Astrocyte (in vitro differentiated cells and primary cell): ENCODE results near the gene SLC35F2. TPM values are rescaled to one million over a fixed set of nuclear protein-coding genes. Genes with fewer than 3 reads are reported as not detected.

Experiments used
- DNase-seq: peaks from one replicate; pipeline ENCODE4 v3.0.0-alpha.2; 2010; ENCODE audit warnings: low read depth
- FAIRE-seq: peaks from 2 replicates; lab custom pipeline; 2011; peaks lifted over from hg19 to GRCh38; lab: Jason Lieb, UNC
- H2AFZ ChIP-seq: 2 replicates; pipeline ENCODE4 v1.6.0; 2012; ENCODE audit warnings: low read depth, low read length, inconsistent platforms
- H3K27ac ChIP-seq: 2 replicates; pipeline ENCODE4 v1.5.1; 2011; ENCODE audit warnings: low read depth, low read length, inconsistent platforms
- H3K27me3 ChIP-seq: 2 replicates; pipeline ENCODE4 v1.6.0; 2011; ENCODE audit warnings: low read length, inconsistent platforms; ENCODE audit not compliant: insufficient read depth
- H3K36me3 ChIP-seq: 2 replicates; pipeline ENCODE4 v1.5.1; 2011; ENCODE audit warnings: low read length, inconsistent platforms; ENCODE audit not compliant: insufficient read depth
- H3K4me1 ChIP-seq: 2 replicates; pipeline ENCODE4 v1.5.1; 2011; ENCODE audit warnings: low read length, inconsistent platforms; ENCODE audit not compliant: insufficient read depth
- H3K4me2 ChIP-seq: 2 replicates; pipeline ENCODE4 v1.6.0; 2012; ENCODE audit warnings: low read length, inconsistent platforms
- H3K4me3 ChIP-seq: 2 replicates; pipeline ENCODE4 v1.5.1; 2011; ENCODE audit warnings: low read depth, mild to moderate bottlenecking, low read length, inconsistent platforms; ENCODE audit not compliant: insufficient read depth
- H3K79me2 ChIP-seq: 2 replicates; pipeline ENCODE4 v1.6.0; 2012; ENCODE audit warnings: mild to moderate bottlenecking, low read length, inconsistent platforms; ENCODE audit not compliant: insufficient read depth
- H3K9ac ChIP-seq: 2 replicates; pipeline ENCODE4 v1.6.0; 2012; ENCODE audit warnings: mild to moderate bottlenecking, low read length, inconsistent platforms
- H3K9me3 ChIP-seq: 2 replicates; pipeline ENCODE4 v1.5.1; 2012; ENCODE audit warnings: low read depth, mild to moderate bottlenecking, low read length, inconsistent platforms; ENCODE audit not compliant: insufficient read depth
- H4K20me1 ChIP-seq: 2 replicates; pipeline ENCODE4 v1.6.0; 2012; ENCODE audit warnings: low read length, inconsistent platforms; ENCODE audit not compliant: insufficient read depth
- H3K27ac Mint-ChIP-seq: one replicate; pipeline ENCODE4 v1.8.0; 2021; ENCODE audit warnings: mild to moderate bottlenecking, mixed read lengths; ENCODE audit not compliant: unreplicated experiment
- H3K27me3 Mint-ChIP-seq: one replicate; pipeline ENCODE4 v1.8.0; 2021; ENCODE audit warnings: low read depth, mixed read lengths; ENCODE audit not compliant: unreplicated experiment
- H3K36me3 Mint-ChIP-seq: one replicate; pipeline ENCODE4 v1.8.0; 2021; ENCODE audit warnings: low read depth, mixed read lengths; ENCODE audit not compliant: unreplicated experiment
- H3K4me1 Mint-ChIP-seq: one replicate; pipeline ENCODE4 v1.8.0; 2021; ENCODE audit warnings: low read depth, mixed read lengths; ENCODE audit not compliant: unreplicated experiment
- H3K4me3 Mint-ChIP-seq: one replicate; pipeline ENCODE4 v1.8.0; 2021; ENCODE audit warnings: mild to moderate bottlenecking, moderate library complexity, mixed read lengths; ENCODE audit not compliant: unreplicated experiment
- H3K9me3 Mint-ChIP-seq: one replicate; pipeline ENCODE4 v1.8.0; 2021; ENCODE audit warnings: mild to moderate bottlenecking, mixed read lengths; ENCODE audit not compliant: unreplicated experiment
- EZH2 ChIP-seq: IDR thresholded peaks from 2 replicates; pipeline ENCODE4 v1.6.1; 2012; ENCODE audit warnings: mild to moderate bottlenecking, low read length, inconsistent platforms; ENCODE audit not compliant: insufficient read depth
- total RNA-seq: library from RNA; stranded (reverse); gene quantifications from 2 replicates; pipeline ENCODE4 v1.2.1, GENCODE V29; 2021
- TF ChIP-seq, protein P1 (sequence below): IDR thresholded peaks from 2 replicates; pipeline ENCODE4 v1.5.1; 2011; ENCODE audit warnings: low read depth, mild to moderate bottlenecking, inconsistent platforms, low read length, moderate library complexity; ENCODE audit not compliant: insufficient read depth

Gene SLC35F2
- total RNA-seq, 1 donor from 2014 or later, result 52.5 TPM

DNA sequence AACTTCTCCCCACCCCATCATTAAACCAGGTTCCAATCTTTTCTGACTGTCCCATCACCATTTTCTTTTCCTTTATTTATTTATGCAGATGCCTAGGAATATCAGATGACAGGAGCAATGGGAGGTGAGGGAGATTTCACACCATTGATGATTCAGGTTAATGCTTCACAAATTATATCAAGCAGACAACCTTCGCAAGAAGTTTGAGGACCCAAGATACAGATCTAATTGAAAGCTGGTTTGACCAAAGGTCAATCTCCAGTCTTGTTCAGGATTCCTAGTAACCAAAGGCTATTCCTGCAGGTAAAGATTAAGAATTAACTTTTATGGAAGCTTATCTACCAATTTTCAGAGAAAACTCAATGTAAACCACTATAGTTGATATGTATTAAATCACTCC, 54.4 kb downstream of the SLC35F2 start:
- Mint-ChIP-seq H3K4me1 (no peaks in the 10 kb centered on the region), H3K27me3 (no peaks in the 10 kb centered on the region), H3K9me3 (no peaks in the 10 kb centered on the region), H3K4me3 (no peak overlapping the region), H3K36me3 (peaks cover 20% of the 10 kb centered on the region), H3K27ac (no peak overlapping the region)
- DNase-seq, result no peak
- no peak for FAIRE-seq
- Histone ChIP-seq H3K9me3 (no peaks in the 10 kb centered on the region), H4K20me1 (no peaks in the 10 kb centered on the region), H3K27ac (no peak overlapping the region), H3K79me2 (no peaks in the 10 kb centered on the region), H2AFZ (no peak overlapping the region), H3K27me3 (no peaks in the 10 kb centered on the region), H3K4me2 (no peak overlapping the region), H3K4me3 (no peak overlapping the region), H3K9ac (no peak overlapping the region), H3K4me1 (no peaks in the 10 kb centered on the region), H3K36me3 (peaks cover 8% of the 10 kb centered on the region)
- TF ChIP-seq EZH2, result no peak
- TF ChIP-seq, protein P1, sequence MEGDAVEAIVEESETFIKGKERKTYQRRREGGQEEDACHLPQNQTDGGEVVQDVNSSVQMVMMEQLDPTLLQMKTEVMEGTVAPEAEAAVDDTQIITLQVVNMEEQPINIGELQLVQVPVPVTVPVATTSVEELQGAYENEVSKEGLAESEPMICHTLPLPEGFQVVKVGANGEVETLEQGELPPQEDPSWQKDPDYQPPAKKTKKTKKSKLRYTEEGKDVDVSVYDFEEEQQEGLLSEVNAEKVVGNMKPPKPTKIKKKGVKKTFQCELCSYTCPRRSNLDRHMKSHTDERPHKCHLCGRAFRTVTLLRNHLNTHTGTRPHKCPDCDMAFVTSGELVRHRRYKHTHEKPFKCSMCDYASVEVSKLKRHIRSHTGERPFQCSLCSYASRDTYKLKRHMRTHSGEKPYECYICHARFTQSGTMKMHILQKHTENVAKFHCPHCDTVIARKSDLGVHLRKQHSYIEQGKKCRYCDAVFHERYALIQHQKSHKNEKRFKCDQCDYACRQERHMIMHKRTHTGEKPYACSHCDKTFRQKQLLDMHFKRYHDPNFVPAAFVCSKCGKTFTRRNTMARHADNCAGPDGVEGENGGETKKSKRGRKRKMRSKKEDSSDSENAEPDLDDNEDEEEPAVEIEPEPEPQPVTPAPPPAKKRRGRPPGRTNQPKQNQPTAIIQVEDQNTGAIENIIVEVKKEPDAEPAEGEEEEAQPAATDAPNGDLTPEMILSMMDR, result no peak

DNA sequence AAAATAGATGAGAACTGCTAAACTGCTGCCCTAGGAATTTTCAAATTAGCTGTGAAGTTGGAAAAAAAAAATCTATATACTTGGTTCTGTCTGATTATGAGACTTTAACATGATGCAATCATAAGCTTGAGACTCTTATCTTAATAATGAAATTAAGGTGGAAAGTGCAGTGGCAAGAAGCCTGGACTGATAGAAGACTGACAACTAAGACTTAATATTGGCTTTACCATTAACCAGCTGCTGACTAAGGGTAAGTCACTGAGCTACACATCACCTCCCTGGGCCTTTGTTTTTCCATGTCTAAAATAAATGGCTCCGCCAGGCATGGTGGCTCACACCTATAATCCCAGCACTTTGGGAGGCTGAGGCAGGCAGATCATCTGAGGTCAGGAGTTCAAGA, 56.9 kb downstream of the SLC35F2 start:
- H3K4me3 Mint-ChIP-seq, result no peak overlapping the region
- H2AFZ ChIP-seq, result no peak overlapping the region
- H3K36me3 Mint-ChIP-seq, result peaks cover 18% of the 10 kb centered on the region
- no peaks in the 10 kb centered on the region for H3K9me3 Mint-ChIP-seq
- TF ChIP-seq EZH2, result no peak
- TF ChIP-seq, protein P1, result no peak
- H3K4me1 Mint-ChIP-seq, result no peaks in the 10 kb centered on the region
- H3K27ac Mint-ChIP-seq, result no peak overlapping the region
- H3K27me3 Mint-ChIP-seq, result no peaks in the 10 kb centered on the region
- no peak overlapping the region for H3K27ac ChIP-seq
- H3K9me3 ChIP-seq, result no peaks in the 10 kb centered on the region
- H3K36me3 ChIP-seq, result peaks cover 8% of the 10 kb centered on the region
- H3K4me1 ChIP-seq, result no peaks in the 10 kb centered on the region
- no peak for DNase-seq
- H3K9ac ChIP-seq, result no peak overlapping the region
- H3K79me2 ChIP-seq, result no peaks in the 10 kb centered on the region
- no peak for FAIRE-seq
- no peaks in the 10 kb centered on the region for H3K27me3 ChIP-seq
- no peak overlapping the region for H3K4me2 ChIP-seq
- H4K20me1 ChIP-seq, result no peaks in the 10 kb centered on the region
- no peak overlapping the region for H3K4me3 ChIP-seq

DNA sequence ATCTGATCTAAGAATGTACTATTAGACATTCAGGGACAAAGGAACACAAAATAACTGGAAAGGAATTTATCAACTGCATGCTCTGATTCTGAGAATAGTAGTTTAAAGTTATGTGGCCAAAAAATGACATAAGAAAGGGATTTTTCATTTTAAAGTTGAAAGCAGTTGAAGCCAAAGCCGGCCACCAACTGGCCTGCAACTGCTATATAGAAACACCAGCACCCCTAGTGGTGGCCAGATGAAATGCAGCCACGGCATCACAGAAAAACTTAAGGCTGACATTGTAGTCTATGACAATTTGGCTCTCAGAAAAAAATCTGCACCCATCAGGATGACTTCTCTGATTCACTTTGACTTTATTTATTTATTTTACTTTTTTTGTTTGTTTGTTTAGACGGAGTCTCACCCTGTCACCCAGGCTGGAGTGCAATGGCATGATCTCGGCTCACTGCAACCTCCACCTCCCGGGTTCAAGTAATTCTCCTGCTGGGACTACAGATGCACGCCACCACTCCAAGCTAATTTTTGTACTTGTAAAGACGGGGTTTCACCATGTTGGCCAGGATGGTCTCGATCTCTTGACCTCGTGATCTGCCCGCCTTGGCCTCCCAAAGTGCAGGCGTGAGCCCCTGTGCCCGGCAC, 59.2 kb downstream of the SLC35F2 start:
- no peaks in the 10 kb centered on the region for H3K4me1 ChIP-seq
- H3K4me2 ChIP-seq, result no peak overlapping the region
- no peak for FAIRE-seq
- no peaks in the 10 kb centered on the region for H4K20me1 ChIP-seq
- H3K4me3 Mint-ChIP-seq, result no peak overlapping the region
- no peak overlapping the region for H3K9ac ChIP-seq
- no peak overlapping the region for H3K27ac ChIP-seq
- H3K79me2 ChIP-seq, result no peaks in the 10 kb centered on the region
- TF ChIP-seq, protein P1, result peak; percentile 99
- no peak for TF ChIP-seq EZH2
- peaks cover 30% of the 10 kb centered on the region for H3K36me3 Mint-ChIP-seq
- H3K27me3 Mint-ChIP-seq, result no peaks in the 10 kb centered on the region
- H3K27ac Mint-ChIP-seq, result no peak overlapping the region
- H3K36me3 ChIP-seq, result peaks cover 3% of the 10 kb centered on the region
- no peaks in the 10 kb centered on the region for H3K9me3 Mint-ChIP-seq
- H3K27me3 ChIP-seq, result no peaks in the 10 kb centered on the region
- no peaks in the 10 kb centered on the region for H3K9me3 ChIP-seq
- no peak overlapping the region for H2AFZ ChIP-seq
- H3K4me3 ChIP-seq, result no peak overlapping the region
- H3K4me1 Mint-ChIP-seq, result no peaks in the 10 kb centered on the region
- peak; percentile 28 for DNase-seq
